Activated CD4-positive, alpha-beta memory T cell treated with anti-CD3 and anti-CD28 coated beads, Interleukin-2, amount 10 ng/mL, durations not matched to agents 7 days and 5 days (primary cell): ENCODE measurements around the gene DUSP16. TPM values are rescaled to one million over a fixed set of nuclear protein-coding genes. Genes with fewer than 3 reads are reported as not detected.

Experiments used
- CTCF ChIA-PET: fragments of 350-600 bp; sonication (Branson Sonifier 250); formaldehyde crosslinking; loops from one replicate; lab custom pipeline; 2021; ENCODE audit warnings: antibody characterized with exemption, inconsistent platforms; lab: Charles Lee
- POLR2A ChIA-PET: fragments of 350-600 bp; sonication (Branson Sonifier 250); formaldehyde crosslinking; loops from one replicate; lab custom pipeline; 2021; ENCODE audit warnings: antibody characterized with exemption; lab: Charles Lee
- DNase-seq: peaks from one replicate; pipeline ENCODE4 v3.0.0-alpha.2; 2020
- H3K27ac Mint-ChIP-seq: one replicate; pipeline ENCODE4 v1.8.0; 2021; ENCODE audit warnings: mild to moderate bottlenecking, mixed read lengths
- H3K27me3 Mint-ChIP-seq: one replicate; pipeline ENCODE4 v1.8.0; 2021; ENCODE audit warnings: mixed read lengths
- H3K36me3 Mint-ChIP-seq: one replicate; pipeline ENCODE4 v1.8.0; 2021; ENCODE audit warnings: low read depth, mixed read lengths
- H3K4me1 Mint-ChIP-seq: one replicate; pipeline ENCODE4 v1.8.0; 2021; ENCODE audit warnings: mixed read lengths
- H3K4me3 Mint-ChIP-seq: one replicate; pipeline ENCODE4 v1.8.0; 2021; ENCODE audit warnings: mild to moderate bottlenecking, mixed read lengths
- H3K9me3 Mint-ChIP-seq: one replicate; pipeline ENCODE4 v1.8.0; 2021; ENCODE audit warnings: mixed read lengths
- total RNA-seq, 2 experiments: library from RNA; stranded (reverse); gene quantifications; one replicate each; pipeline ENCODE4 v1.2.3, GENCODE V29; 2021

DUSP16 gene
- total RNA-seq, 2 experiments from 2014 or later, result 77.3 to 85.2 TPM

- Mint-ChIP-seq H3K27ac (no peak overlapping the region), H3K27me3 (no peaks in the 10 kb centered on the region), H3K36me3 (peaks cover 53% of the 10 kb centered on the region), H3K4me3 (peak overlapping the region; percentile 88), H3K4me1 (peaks cover 50% of the 10 kb centered on the region), H3K9me3 (no peaks in the 10 kb centered on the region)
- POLR2A ChIA-PET, result interaction anchor here (0.9 to 11.3 kb wide), 11 partner anchors 10 to 200 kb away, joined by 3 to 257 read pairs (median 5); partner anchors contain the start of genes BORCS5 and CDKN1B
- CTCF ChIA-PET, result interaction anchor here (2.7 kb wide), 1 partner anchor 53 kb away, joined by 5 read pairs; no protein-coding TSS in a partner anchor
- DNase-seq, result no peak
Observed at GRCh38 chr12:12558291-12558690, 4.4 kb downstream of the DUSP16 start.

- H3K4me3 Mint-ChIP-seq, result no peak overlapping the region
- H3K27me3 Mint-ChIP-seq, result no peaks in the 10 kb centered on the region
- ChIA-PET CTCF (interaction anchor here (2.7 kb wide), 1 partner anchor 52 kb away, joined by 5 read pairs; no protein-coding TSS in a partner anchor), POLR2A (interaction anchor here (1.2 to 11.3 kb wide), 8 partner anchors 9 to 200 kb away, joined by 4 to 257 read pairs (median 6); partner anchors contain the start of genes BORCS5 and CDKN1B)
- H3K27ac Mint-ChIP-seq, result no peak overlapping the region
- DNase-seq, result no peak
- no peaks in the 10 kb centered on the region for H3K9me3 Mint-ChIP-seq
- H3K4me1 Mint-ChIP-seq, result peaks cover 46% of the 10 kb centered on the region
- peaks cover 57% of the 10 kb centered on the region for H3K36me3 Mint-ChIP-seq
Observed at GRCh38 chr12:12557733-12558132, 4.9 kb downstream of the DUSP16 start.

GRCh38 chr12:12555656-12556055, 7.0 kb downstream of the DUSP16 start:
- POLR2A ChIA-PET, result interaction anchor here (1.0 to 11.3 kb wide), 5 partner anchors 8 to 232 kb away, joined by 3 to 257 read pairs (median 4); partner anchors contain the start of gene CDKN1B
- Mint-ChIP-seq H3K4me1 (peaks cover 48% of the 10 kb centered on the region), H3K27me3 (no peaks in the 10 kb centered on the region), H3K27ac (no peak overlapping the region), H3K4me3 (no peak overlapping the region), H3K9me3 (no peaks in the 10 kb centered on the region), H3K36me3 (peaks cover 66% of the 10 kb centered on the region)
- DNase-seq, result no peak
- CTCF ChIA-PET, result interaction anchor here (1.1 to 2.0 kb wide), 3 partner anchors 9 to 179 kb away, joined by 3 to 6 read pairs (median 4); no protein-coding TSS in a partner anchor

GRCh38 chr12:12553208-12553785, 9.4 kb downstream of the DUSP16 start:
- Mint-ChIP-seq H3K27ac (no peak overlapping the region), H3K27me3 (no peaks in the 10 kb centered on the region), H3K4me1 (peaks cover 43% of the 10 kb centered on the region), H3K9me3 (no peaks in the 10 kb centered on the region), H3K4me3 (no peak overlapping the region), H3K36me3 (peaks cover 65% of the 10 kb centered on the region)
- no peak for DNase-seq
- ChIA-PET CTCF (interaction anchor here (0.9 to 1.0 kb wide), 2 partner anchors 10 to 20 kb away, joined by 3 read pairs; no protein-coding TSS in a partner anchor), POLR2A (no interaction called here)

GRCh38 chr12:12551115-12551514, 11.5 kb downstream of the DUSP16 start:
- peaks cover 67% of the 10 kb centered on the region for H3K36me3 Mint-ChIP-seq
- peaks cover 38% of the 10 kb centered on the region for H3K4me1 Mint-ChIP-seq
- ChIA-PET CTCF (no interaction called here), POLR2A (interaction anchor here (1.3 kb wide), 1 partner anchor 69 kb away, joined by 3 read pairs; no protein-coding TSS in a partner anchor)
- no peaks in the 10 kb centered on the region for H3K9me3 Mint-ChIP-seq
- H3K4me3 Mint-ChIP-seq, result no peak overlapping the region
- H3K27me3 Mint-ChIP-seq, result no peaks in the 10 kb centered on the region
- DNase-seq, result no peak
- no peak overlapping the region for H3K27ac Mint-ChIP-seq

GRCh38 chr12:12550277-12550676, 12.4 kb downstream of the DUSP16 start:
- POLR2A ChIA-PET, result no interaction called here
- H3K4me3 Mint-ChIP-seq, result no peak overlapping the region
- no peaks in the 10 kb centered on the region for H3K27me3 Mint-ChIP-seq
- CTCF ChIA-PET, result no interaction called here
- H3K27ac Mint-ChIP-seq, result no peak overlapping the region
- DNase-seq, result no peak
- peaks cover 67% of the 10 kb centered on the region for H3K36me3 Mint-ChIP-seq
- no peaks in the 10 kb centered on the region for H3K9me3 Mint-ChIP-seq
- H3K4me1 Mint-ChIP-seq, result peaks cover 37% of the 10 kb centered on the region

- no peak overlapping the region for H3K27ac Mint-ChIP-seq
- H3K4me3 Mint-ChIP-seq, result no peak overlapping the region
- H3K27me3 Mint-ChIP-seq, result no peaks in the 10 kb centered on the region
- ChIA-PET CTCF (interaction anchor here (0.6 to 1.3 kb wide), 2 partner anchors 15 to 183 kb away, joined by 3 to 5 read pairs; no protein-coding TSS in a partner anchor), POLR2A (interaction anchor here (1.2 to 1.8 kb wide), 2 partner anchors 9 to 12 kb away, joined by 4 to 5 read pairs; no protein-coding TSS in a partner anchor)
- peaks cover 59% of the 10 kb centered on the region for H3K36me3 Mint-ChIP-seq
- no peak for DNase-seq
- peaks cover 32% of the 10 kb centered on the region for H3K4me1 Mint-ChIP-seq
- H3K9me3 Mint-ChIP-seq, result no peaks in the 10 kb centered on the region
Observed at GRCh38 chr12:12549426-12549825, 13.2 kb downstream of the DUSP16 start.

GRCh38 chr12:12548713-12549112, 13.9 kb downstream of the DUSP16 start:
- peaks cover 38% of the 10 kb centered on the region for H3K4me1 Mint-ChIP-seq
- no peak overlapping the region for H3K27ac Mint-ChIP-seq
- ChIA-PET POLR2A (interaction anchor here (0.8 to 1.8 kb wide), 4 partner anchors 9 to 26 kb away, joined by 3 to 6 read pairs (median 4); partner anchors contain the start of gene DUSP16), CTCF (interaction anchor here (0.6 to 1.3 kb wide), 3 partner anchors 15 to 184 kb away, joined by 3 to 5 read pairs (median 3); no protein-coding TSS in a partner anchor)
- H3K27me3 Mint-ChIP-seq, result no peaks in the 10 kb centered on the region
- no peaks in the 10 kb centered on the region for H3K9me3 Mint-ChIP-seq
- H3K4me3 Mint-ChIP-seq, result no peak overlapping the region
- peaks cover 59% of the 10 kb centered on the region for H3K36me3 Mint-ChIP-seq
- no peak for DNase-seq

- ChIA-PET POLR2A (interaction anchor here (1.0 kb wide), 1 partner anchor 65 kb away, joined by 4 read pairs; no protein-coding TSS in a partner anchor), CTCF (no interaction called here)
- Mint-ChIP-seq H3K9me3 (no peaks in the 10 kb centered on the region), H3K27ac (no peak overlapping the region), H3K4me1 (peaks cover 43% of the 10 kb centered on the region), H3K4me3 (no peak overlapping the region), H3K36me3 (peaks cover 60% of the 10 kb centered on the region), H3K27me3 (no peaks in the 10 kb centered on the region)
- no peak for DNase-seq
Observed at GRCh38 chr12:12546314-12546772, 16.3 kb downstream of the DUSP16 start.

GRCh38 chr12:12543959-12544358, 18.7 kb downstream of the DUSP16 start:
- ChIA-PET CTCF (interaction anchor here (0.8 kb wide), 2 partner anchors 19 to 193 kb away, joined by 3 to 4 read pairs; partner anchors contain the start of gene DUSP16), POLR2A (interaction anchor here (1.2 to 2.3 kb wide), 2 partner anchors 9 to 17 kb away, joined by 3 to 5 read pairs; no protein-coding TSS in a partner anchor)
- H3K4me3 Mint-ChIP-seq, result no peak overlapping the region
- H3K9me3 Mint-ChIP-seq, result no peaks in the 10 kb centered on the region
- H3K27me3 Mint-ChIP-seq, result no peaks in the 10 kb centered on the region
- no peak for DNase-seq
- no peak overlapping the region for H3K27ac Mint-ChIP-seq
- H3K36me3 Mint-ChIP-seq, result peaks cover 50% of the 10 kb centered on the region
- peaks cover 38% of the 10 kb centered on the region for H3K4me1 Mint-ChIP-seq

GRCh38 chr12:12542964-12543363, 19.7 kb downstream of the DUSP16 start:
- H3K36me3 Mint-ChIP-seq, result peaks cover 45% of the 10 kb centered on the region
- DNase-seq, result no peak
- POLR2A ChIA-PET, result interaction anchor here (1.2 to 2.3 kb wide), 3 partner anchors 8 to 37 kb away, joined by 3 to 5 read pairs (median 4); no protein-coding TSS in a partner anchor
- H3K4me3 Mint-ChIP-seq, result no peak overlapping the region
- H3K27me3 Mint-ChIP-seq, result no peaks in the 10 kb centered on the region
- no peak overlapping the region for H3K27ac Mint-ChIP-seq
- H3K4me1 Mint-ChIP-seq, result peaks cover 31% of the 10 kb centered on the region
- CTCF ChIA-PET, result no interaction called here
- no peaks in the 10 kb centered on the region for H3K9me3 Mint-ChIP-seq

GRCh38 chr12:12542286-12542685, 20.4 kb downstream of the DUSP16 start:
- H3K36me3 Mint-ChIP-seq, result peaks cover 42% of the 10 kb centered on the region
- no peak overlapping the region for H3K27ac Mint-ChIP-seq
- no peaks in the 10 kb centered on the region for H3K27me3 Mint-ChIP-seq
- no peaks in the 10 kb centered on the region for H3K9me3 Mint-ChIP-seq
- CTCF ChIA-PET, result no interaction called here
- POLR2A ChIA-PET, result interaction anchor here (1.9 to 2.3 kb wide), 2 partner anchors 19 to 37 kb away, joined by 4 to 5 read pairs; no protein-coding TSS in a partner anchor
- H3K4me3 Mint-ChIP-seq, result no peak overlapping the region
- no peak for DNase-seq
- peaks cover 26% of the 10 kb centered on the region for H3K4me1 Mint-ChIP-seq

GRCh38 chr12:12541782-12542181, 20.9 kb downstream of the DUSP16 start:
- no peak for DNase-seq
- H3K36me3 Mint-ChIP-seq, result peaks cover 40% of the 10 kb centered on the region
- H3K27ac Mint-ChIP-seq, result no peak overlapping the region
- H3K4me1 Mint-ChIP-seq, result peaks cover 26% of the 10 kb centered on the region
- H3K4me3 Mint-ChIP-seq, result no peak overlapping the region
- no peaks in the 10 kb centered on the region for H3K9me3 Mint-ChIP-seq
- no peaks in the 10 kb centered on the region for H3K27me3 Mint-ChIP-seq
- CTCF ChIA-PET, result no interaction called here
- POLR2A ChIA-PET, result interaction anchor here (1.9 kb wide), 1 partner anchor 36 kb away, joined by 4 read pairs; no protein-coding TSS in a partner anchor
